Measurements from ENCODE around the gene SYTL5. TPM values are rescaled to one million over a fixed set of nuclear protein-coding genes. Genes with fewer than 3 reads are reported as not detected.

The SYTL5 gene
- polyA plus RNA-seq, 2 of the 4 experiments (the other 2 are of a cell fraction) = 0.79 to 1.1 TPM

- Histone ChIP-seq H3K4me1 (no peaks in the 10 kb centered on the region), H3K27ac (no peak overlapping the region), H3K9me3 (no peaks in the 10 kb centered on the region), H3K4me3 (no peak overlapping the region), H3K4me2 (no peak overlapping the region)
- 96% methylated on average over 1 of the region's 1 CpG for WGBS (ENCODE audit: missing lambda C conversion rate)
- no peak for DNase-seq (ENCODE audit: low read depth in 1 of 2, low spot score in 1 of 2)
- POLR2A ChIA-PET = no interaction called here
- no peak for FAIRE-seq
- no peak for TF ChIP-seq SREBF2 (IDR thresholded peaks at IDR 0.05)
- no peak for TF ChIP-seq ZC3H11A (IDR thresholded peaks at IDR 0.05)
- TF ChIP-seq, protein P1, sequence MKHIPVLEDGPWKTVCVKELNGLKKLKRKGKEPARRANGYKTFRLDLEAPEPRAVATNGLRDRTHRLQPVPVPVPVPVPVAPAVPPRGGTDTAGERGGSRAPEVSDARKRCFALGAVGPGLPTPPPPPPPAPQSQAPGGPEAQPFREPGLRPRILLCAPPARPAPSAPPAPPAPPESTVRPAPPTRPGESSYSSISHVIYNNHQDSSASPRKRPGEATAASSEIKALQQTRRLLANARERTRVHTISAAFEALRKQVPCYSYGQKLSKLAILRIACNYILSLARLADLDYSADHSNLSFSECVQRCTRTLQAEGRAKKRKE (CRISPR knock-in tag; IDR thresholded peaks at IDR 0.05; ENCODE audit: low read depth) = no peak
- TF ChIP-seq GATA3 (IDR thresholded peaks at IDR 0.05; ENCODE audit: borderline replicate concordance) = no peak
- no peak for TF ChIP-seq EHMT2 (IDR thresholded peaks at IDR 0.05; ENCODE audit: low read depth)
- TF ChIP-seq HOXB5 (CRISPR knock-in tag; IDR thresholded peaks at IDR 0.05) = no peak
- TF ChIP-seq HOXB13 (CRISPR knock-in tag; IDR thresholded peaks at IDR 0.05; ENCODE audit: low read depth) = no peak
- TF ChIP-seq POLR2A (IDR thresholded peaks at IDR 0.05; ENCODE audit: low read length) = no peak
- CTCF ChIA-PET = no interaction called here
- ATAC-seq = no peak
These were observed 45.2 kb upstream of the SYTL5 start for GRCh38 chrX:37961118-37961517.

DNA sequence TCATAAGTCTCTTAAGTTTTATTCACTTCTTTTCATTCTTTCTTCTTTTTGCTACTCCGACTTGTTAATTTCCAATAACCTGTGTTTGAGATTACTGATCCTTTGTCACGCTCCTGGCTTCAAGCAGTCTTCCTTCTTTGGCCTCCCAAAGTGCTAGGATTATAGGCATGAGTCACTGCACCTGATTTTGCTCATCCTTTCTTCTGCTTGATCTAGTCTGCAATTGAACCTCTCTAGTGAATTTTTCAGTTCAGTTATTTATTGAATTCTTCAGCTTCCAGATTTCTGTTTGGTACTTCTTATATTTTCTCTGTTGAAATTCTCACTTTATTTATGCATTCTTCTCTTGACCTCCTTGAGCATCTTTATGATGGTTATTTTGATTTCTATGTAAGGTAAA, 38.6 kb upstream of the SYTL5 start:
- WGBS (ENCODE audit: missing lambda C conversion rate) = 68% methylated on average over 2 of the region's 2 CpGs
- DNase-seq (ENCODE audit: low read depth in 1 of 2, low spot score in 1 of 2) (no peak), ATAC-seq (no peak), FAIRE-seq (peak; percentile 7)
- TF ChIP-seq JUNB (IDR thresholded peaks at IDR 0.05) = no peak
- no peak for TF ChIP-seq CHD2 (IDR thresholded peaks at IDR 0.05; ENCODE audit: low read length, partially characterized antibody)
- TF ChIP-seq HOXA7 (CRISPR knock-in tag; IDR thresholded peaks at IDR 0.05) = no peak
- TF ChIP-seq PBX3 (IDR thresholded peaks at IDR 0.05) = no peak
- TF ChIP-seq ZC3H11A (IDR thresholded peaks at IDR 0.05) = no peak
- ChIA-PET CTCF (no interaction called here), POLR2A (no interaction called here)
- H3K27ac ChIP-seq = no peak overlapping the region
- no peaks in the 10 kb centered on the region for H3K9me3 ChIP-seq
- no peaks in the 10 kb centered on the region for H3K4me1 ChIP-seq
- H3K4me2 ChIP-seq = no peak overlapping the region
- H3K4me3 ChIP-seq = no peak overlapping the region

- H3K27ac ChIP-seq = no peak overlapping the region
- no peaks in the 10 kb centered on the region for H3K4me1 ChIP-seq
- FAIRE-seq = no peak
- ChIA-PET POLR2A (no interaction called here), CTCF (no interaction called here)
- no peaks in the 10 kb centered on the region for H3K9me3 ChIP-seq
- no peak overlapping the region for H3K4me2 ChIP-seq
- TF ChIP-seq HOXB13 (CRISPR knock-in tag; IDR thresholded peaks at IDR 0.05; ENCODE audit: low read depth) (no peak), BHLHE40 (IDR thresholded peaks at IDR 0.05; ENCODE audit: low read depth, low read length) (no peak), RAD21 (conservative IDR thresholded peaks at IDR 0.05 in 1 of 2, IDR thresholded peaks at IDR 0.05 in 1 of 2) (no peak), ELK1 (IDR thresholded peaks at IDR 0.05; ENCODE audit: low read depth, low read length) (no peak), RCOR1 (IDR thresholded peaks at IDR 0.05; ENCODE audit: low read depth, low read length) (no peak), MAZ (IDR thresholded peaks at IDR 0.05; ENCODE audit: borderline replicate concordance, low read depth, low read length) (no peak), POLR2AphosphoS2 (conservative IDR thresholded peaks at IDR 0.05; ENCODE audit: low read length) (no peak), EHMT2 (IDR thresholded peaks at IDR 0.05; ENCODE audit: low read depth) (no peak), NPAS2 (CRISPR knock-in tag; IDR thresholded peaks at IDR 0.05; ENCODE audit: borderline replicate concordance) (no peak), CHD4 (IDR thresholded peaks at IDR 0.05; ENCODE audit: borderline replicate concordance) (no peak), RNF2 (IDR thresholded peaks at IDR 0.05; ENCODE audit: borderline replicate concordance, low read depth) (no peak), PHF8 (IDR thresholded peaks at IDR 0.05; ENCODE audit: borderline replicate concordance, low read depth) (no peak), HOXA7 (CRISPR knock-in tag; IDR thresholded peaks at IDR 0.05) (no peak)
- TF ChIP-seq, protein P2, sequence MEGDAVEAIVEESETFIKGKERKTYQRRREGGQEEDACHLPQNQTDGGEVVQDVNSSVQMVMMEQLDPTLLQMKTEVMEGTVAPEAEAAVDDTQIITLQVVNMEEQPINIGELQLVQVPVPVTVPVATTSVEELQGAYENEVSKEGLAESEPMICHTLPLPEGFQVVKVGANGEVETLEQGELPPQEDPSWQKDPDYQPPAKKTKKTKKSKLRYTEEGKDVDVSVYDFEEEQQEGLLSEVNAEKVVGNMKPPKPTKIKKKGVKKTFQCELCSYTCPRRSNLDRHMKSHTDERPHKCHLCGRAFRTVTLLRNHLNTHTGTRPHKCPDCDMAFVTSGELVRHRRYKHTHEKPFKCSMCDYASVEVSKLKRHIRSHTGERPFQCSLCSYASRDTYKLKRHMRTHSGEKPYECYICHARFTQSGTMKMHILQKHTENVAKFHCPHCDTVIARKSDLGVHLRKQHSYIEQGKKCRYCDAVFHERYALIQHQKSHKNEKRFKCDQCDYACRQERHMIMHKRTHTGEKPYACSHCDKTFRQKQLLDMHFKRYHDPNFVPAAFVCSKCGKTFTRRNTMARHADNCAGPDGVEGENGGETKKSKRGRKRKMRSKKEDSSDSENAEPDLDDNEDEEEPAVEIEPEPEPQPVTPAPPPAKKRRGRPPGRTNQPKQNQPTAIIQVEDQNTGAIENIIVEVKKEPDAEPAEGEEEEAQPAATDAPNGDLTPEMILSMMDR (IDR thresholded peaks at IDR 0.05) = no peak
- DNase-seq (ENCODE audit: low read depth in 1 of 2, low spot score in 1 of 2) = no peak
- 88% methylated on average over 3 of the region's 3 CpGs for WGBS (ENCODE audit: missing lambda C conversion rate)
- no peak for ATAC-seq
- no peak overlapping the region for H3K4me3 ChIP-seq
These were observed 30.9 kb upstream of the SYTL5 start for GRCh38 chrX:37975421-37975820.

Data from A549 (cell line).